Left forelimb (tissue), 1 donor: ENCODE measurements around the gene EPHA8.

Source experiments
- DNase-seq: peaks from one replicate; pipeline ENCODE4 v3.0.0-alpha.2; 2018; ENCODE audit warnings: low spot score

The EPHA8 gene

GRCh38 chr1:22592919-22593790 is 29.9 kb downstream of the EPHA8 start:
- no peak for DNase-seq

- no peak for DNase-seq
Measured at GRCh38 chr1:22594396-22594795, 31.1 kb downstream of the EPHA8 start.

GRCh38 chr1:22595108-22595507 is 31.8 kb downstream of the EPHA8 start:
- no peak for DNase-seq

- DNase-seq, result no peak
Measured at GRCh38 chr1:22597301-22597965, 34.1 kb downstream of the EPHA8 start.

- no peak for DNase-seq
Measured at GRCh38 chr1:22597996-22598395, 34.7 kb downstream of the EPHA8 start.

DNA sequence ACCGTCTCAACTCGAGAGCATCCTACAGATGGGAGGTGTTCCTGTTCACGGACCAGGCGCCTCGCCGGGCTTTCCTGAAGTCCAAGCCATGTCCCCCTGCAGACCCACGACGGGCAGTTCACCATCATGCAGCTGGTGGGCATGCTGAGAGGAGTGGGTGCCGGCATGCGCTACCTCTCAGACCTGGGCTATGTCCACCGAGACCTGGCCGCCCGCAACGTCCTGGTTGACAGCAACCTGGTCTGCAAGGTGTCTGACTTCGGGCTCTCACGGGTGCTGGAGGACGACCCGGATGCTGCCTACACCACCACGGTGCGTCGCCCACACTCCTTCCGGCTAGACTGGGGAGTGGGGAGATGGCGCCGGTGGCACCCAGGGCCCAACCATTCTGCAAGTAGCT is 35.4 kb downstream of the EPHA8 start:
- no peak for DNase-seq

DNA sequence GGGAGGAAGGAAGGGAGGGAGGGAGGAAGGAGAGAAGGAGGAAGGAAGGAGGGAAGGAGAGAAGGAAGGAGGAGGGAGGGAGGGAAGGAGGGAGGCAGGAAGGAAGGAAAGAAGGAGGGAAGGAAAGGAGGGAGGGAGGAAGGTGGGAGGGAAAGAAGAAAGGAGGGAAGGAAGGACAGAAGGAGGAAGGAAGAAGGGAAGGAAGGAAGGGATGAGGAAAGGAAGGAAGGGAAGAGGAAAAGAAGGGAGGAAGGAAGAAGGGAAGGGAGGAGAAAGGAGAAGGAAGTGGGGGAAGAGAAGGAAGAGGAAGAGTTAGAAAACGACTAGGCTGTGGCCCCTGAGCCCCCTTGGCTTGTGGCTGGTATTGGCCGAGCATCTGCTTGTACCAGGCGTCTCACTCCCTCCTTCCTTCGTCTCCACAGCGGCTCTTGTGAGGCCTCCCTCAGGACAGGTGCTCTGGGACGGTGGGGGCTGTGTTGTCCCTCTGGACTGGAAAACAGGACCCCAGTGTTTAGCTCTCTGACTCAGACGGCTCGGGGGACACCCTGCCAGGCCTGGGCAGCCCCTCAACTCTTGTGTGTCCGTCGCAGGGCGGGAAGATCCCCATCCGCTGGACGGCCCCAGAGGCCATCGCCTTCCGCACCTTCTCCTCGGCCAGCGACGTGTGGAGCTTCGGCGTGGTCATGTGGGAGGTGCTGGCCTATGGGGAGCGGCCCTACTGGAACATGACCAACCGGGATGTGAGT is 37.0 kb downstream of the EPHA8 start:
- no peak for DNase-seq

GRCh38 chr1:22600817-22601605 is 37.7 kb downstream of the EPHA8 start:
- DNase-seq, result no peak

DNA sequence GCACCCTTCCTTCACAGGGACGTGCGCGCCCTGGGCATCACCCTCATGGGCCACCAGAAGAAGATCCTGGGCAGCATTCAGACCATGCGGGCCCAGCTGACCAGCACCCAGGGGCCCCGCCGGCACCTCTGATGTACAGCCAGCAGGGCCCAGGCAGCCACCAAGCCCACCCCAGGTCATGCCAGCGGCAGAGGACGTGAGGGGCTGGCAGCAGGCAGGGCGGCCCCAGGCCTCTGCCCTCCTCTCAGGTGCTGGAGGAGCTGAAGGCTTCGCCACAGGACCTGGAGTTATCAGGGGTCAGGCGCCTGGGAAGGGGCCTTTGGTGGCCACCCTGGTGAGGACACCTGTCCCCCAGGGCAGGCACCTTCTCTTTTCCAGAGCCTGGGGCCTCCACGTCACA is 38.3 kb downstream of the EPHA8 start:
- no peak for DNase-seq

DNA sequence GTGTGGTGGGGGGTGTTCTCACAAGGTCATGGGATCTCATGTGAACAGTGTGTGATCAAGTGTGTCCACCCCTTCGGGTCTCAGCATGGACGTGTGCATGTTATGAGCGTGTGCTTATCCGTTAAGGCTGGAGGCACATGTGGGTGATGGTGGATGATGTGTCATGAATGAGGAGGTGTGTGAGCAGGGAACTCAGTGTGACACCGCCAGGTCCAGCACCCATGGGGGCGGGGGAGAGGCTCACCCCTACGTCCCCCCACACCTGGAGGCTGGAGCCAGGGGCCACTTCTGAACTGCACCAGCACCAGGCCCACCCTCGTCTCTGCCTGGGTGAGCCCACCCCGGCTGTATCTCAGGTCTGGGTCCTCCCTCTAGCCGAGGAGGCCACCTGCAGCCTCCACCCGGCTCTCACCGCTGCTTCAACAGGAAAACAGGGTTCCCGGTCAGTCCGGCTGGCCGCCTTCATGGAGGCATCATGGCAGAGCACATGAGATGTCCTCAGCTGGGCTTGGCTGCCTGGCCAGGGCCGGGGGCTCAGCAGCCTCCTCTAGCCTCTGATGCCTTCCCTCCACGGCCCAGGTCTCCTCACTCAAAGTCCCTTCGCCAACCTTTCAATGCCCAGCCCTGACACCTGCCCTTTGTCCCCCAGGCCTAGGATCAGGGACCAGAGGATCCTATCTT is 38.9 kb downstream of the EPHA8 start:
- no peak for DNase-seq

GRCh38 chr1:22606161-22606560 is 42.9 kb downstream of the EPHA8 start:
- no peak for DNase-seq

GRCh38 chr1:22607154-22607553 is 43.9 kb downstream of the EPHA8 start:
- DNase-seq, result no peak

- no peak for DNase-seq
Measured at GRCh38 chr1:22608361-22608760, 45.1 kb downstream of the EPHA8 start.

DNA sequence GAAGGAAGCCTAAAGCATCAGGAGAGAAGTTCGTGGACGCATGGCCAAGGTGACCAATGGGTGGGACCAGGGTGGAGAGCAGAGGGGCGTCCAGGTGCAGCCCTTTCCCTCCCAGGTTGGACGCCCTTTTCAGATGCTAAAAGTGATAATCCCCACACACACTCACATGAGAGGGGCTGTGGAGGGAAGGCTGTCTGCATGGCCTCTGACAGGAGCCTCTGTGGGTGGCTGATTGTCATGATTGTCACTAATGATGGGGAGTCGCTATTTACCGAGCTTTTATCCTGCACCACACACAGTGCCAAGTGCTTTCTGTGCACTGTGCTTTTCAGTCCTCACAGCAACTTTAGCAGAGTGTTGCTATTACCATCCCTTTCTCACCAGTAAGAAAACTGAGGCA is 46.0 kb downstream of the EPHA8 start:
- no peak for DNase-seq

- peak; percentile 80 for DNase-seq
Measured at GRCh38 chr1:22611530-22611947, 48.2 kb downstream of the EPHA8 start.

- DNase-seq, result no peak
Measured at GRCh38 chr1:22612671-22613571, 49.6 kb downstream of the EPHA8 start.

DNA sequence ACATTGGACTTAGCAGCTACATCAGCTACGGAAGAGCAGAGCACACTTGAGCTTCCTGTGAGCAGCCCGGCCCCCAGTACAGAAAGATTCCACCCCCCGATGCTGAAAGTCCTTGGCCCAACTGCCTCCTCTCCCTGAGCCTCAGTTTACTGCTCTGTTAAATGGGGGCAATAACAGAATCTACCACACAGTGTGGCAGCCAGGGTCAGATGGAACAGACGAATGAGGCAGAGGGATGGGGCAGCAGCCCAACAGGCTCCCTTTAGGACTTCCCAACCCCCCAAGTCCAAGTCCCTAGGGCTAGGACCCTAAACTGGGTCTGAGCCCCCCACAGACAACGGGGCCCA is 50.3 kb downstream of the EPHA8 start:
- no peak for DNase-seq

- DNase-seq, result no peak
Measured at GRCh38 chr1:22613951-22614350, 50.7 kb downstream of the EPHA8 start.

DNA sequence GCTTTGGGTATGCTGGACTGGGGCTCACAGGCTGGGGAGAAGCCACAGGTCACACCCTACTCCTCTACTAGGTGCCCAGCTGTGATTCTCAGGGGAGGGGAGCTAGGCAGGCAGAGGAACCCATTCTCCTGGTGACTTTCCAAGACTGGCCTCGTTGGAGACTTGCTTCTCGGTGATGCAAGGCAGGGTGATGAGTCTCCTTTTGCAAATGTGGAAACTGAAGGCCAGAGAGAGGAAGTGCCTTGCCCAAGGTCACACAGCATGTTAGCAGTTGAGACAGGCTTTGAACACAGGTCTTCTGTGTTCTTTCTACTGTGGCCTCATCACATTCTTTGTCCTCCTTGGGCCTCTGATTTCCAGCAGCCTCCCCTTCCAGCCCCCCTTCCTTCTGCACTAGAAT is 52.6 kb downstream of the EPHA8 start:
- DNase-seq, result no peak

DNA sequence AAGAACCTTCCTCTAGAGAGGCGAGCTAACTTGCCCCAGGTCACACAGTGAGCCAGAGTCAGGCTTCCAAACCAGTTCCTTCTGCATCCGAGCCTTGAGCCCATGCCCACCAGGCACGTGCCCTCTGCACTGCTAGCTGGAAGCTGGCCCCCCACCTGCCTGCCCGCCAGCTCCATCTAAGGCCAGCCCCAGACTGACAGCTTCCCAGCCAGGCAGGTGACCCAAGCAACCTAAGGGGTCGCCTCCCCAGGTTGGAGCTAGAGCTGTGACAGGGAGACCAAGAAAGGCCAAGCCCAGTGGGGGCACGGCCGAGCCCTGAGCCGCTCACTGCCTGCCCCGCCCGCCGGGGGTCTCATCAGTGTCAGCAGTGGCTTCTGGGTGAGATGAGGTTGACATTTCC is 53.3 kb downstream of the EPHA8 start:
- DNase-seq, result no peak
